Stimulated activated CD4-positive, alpha-beta T cell treated with anti-CD3 and anti-CD28 coated beads, TNF-alpha, amount 100 ng/mL, for 24 hours (primary cell): Measurements from ENCODE around the gene HBS1L.

Experiments
- DNase-seq, 3 experiments: peaks; one replicate each; pipeline ENCODE4 v3.0.0-alpha.2; 2020; ENCODE audit warnings: low read depth in 3 of 3

Gene HBS1L

GRCh38 chr6:134999107-134999506, 55.5 kb downstream of the HBS1L start:
- DNase-seq: no peak

GRCh38 chr6:134997133-134997995, 57.3 kb downstream of the HBS1L start:
- DNase-seq: no peak

GRCh38 chr6:134995536-134995935, 59.1 kb downstream of the HBS1L start:
- no peak for DNase-seq

GRCh38 chr6:134994431-134994830, 60.2 kb downstream of the HBS1L start:
- DNase-seq: no peak

GRCh38 chr6:134992155-134992554, 62.5 kb downstream of the HBS1L start:
- DNase-seq: no peak

- DNase-seq: no peak
These were observed 64.4 kb downstream of the HBS1L start for GRCh38 chr6:134990262-134990661.

GRCh38 chr6:134984821-134985220, 69.8 kb downstream of the HBS1L start:
- DNase-seq: no peak

GRCh38 chr6:134983823-134984222, 70.8 kb downstream of the HBS1L start:
- DNase-seq: no peak

GRCh38 chr6:134982161-134982560, 72.5 kb downstream of the HBS1L start:
- no peak for DNase-seq

GRCh38 chr6:134980846-134981245, 73.8 kb downstream of the HBS1L start:
- no peak for DNase-seq

GRCh38 chr6:134979142-134979541, 75.5 kb downstream of the HBS1L start:
- DNase-seq: peak; percentile 19 to 60 (median 32)

GRCh38 chr6:134974370-134974769, 80.3 kb downstream of the HBS1L start:
- no peak for DNase-seq

- no peak for DNase-seq
These were observed 86.9 kb downstream of the HBS1L start for GRCh38 chr6:134967711-134968110.

- DNase-seq: no peak
These were observed 90.0 kb downstream of the HBS1L start for GRCh38 chr6:134964451-134965203.

GRCh38 chr6:134962421-134962820, 92.2 kb downstream of the HBS1L start:
- no peak for DNase-seq

GRCh38 chr6:134961366-134961765, 93.3 kb downstream of the HBS1L start:
- no peak for DNase-seq

GRCh38 chr6:134959603-134960002, 95.0 kb downstream of the HBS1L start:
- no peak for DNase-seq

- DNase-seq: no peak
These were observed 97.9 kb downstream of the HBS1L start for GRCh38 chr6:134956676-134957075.

- no peak for DNase-seq
These were observed 98.6 kb downstream of the HBS1L start for GRCh38 chr6:134956032-134956431.

- no peak for DNase-seq
These were observed 100.2 kb downstream of the HBS1L start for GRCh38 chr6:134954272-134955000.

- DNase-seq: no peak
These were observed 102.9 kb downstream of the HBS1L start for GRCh38 chr6:134951494-134952263.

- no peak for DNase-seq
These were observed 104.1 kb downstream of the HBS1L start for GRCh38 chr6:134950482-134950881.
